C4-2B (cell line): ENCODE results near the gene HCN1.

Source experiments
- CTCF ChIP-seq: fragments of 450-650 bp; conservative IDR thresholded peaks from 2 replicates; pipeline ENCODE4 v1.5.1; 2017; ENCODE audit warnings: mild to moderate bottlenecking
- ZFX ChIP-seq: fragments of 450-650 bp; IDR thresholded peaks from 2 replicates; pipeline ENCODE4 v1.6.1; 2017

- TF ChIP-seq CTCF, result no peak
- no peak for TF ChIP-seq ZFX
Measured at GRCh38 chr5:45262061-45262590, 434.1 kb downstream of the HCN1 start.
